HG03520 (cell line): ENCODE measurements around the gene NLRP14.

ENCODE experiments used
- ATAC-seq: cut with Tn5 transposase; IDR thresholded peaks from one replicate; pipeline ENCODE4 v1.9.1; 2021; ENCODE audit warnings: mild to moderate bottlenecking, moderate library complexity; ENCODE audit not compliant: unreplicated experiment

NLRP14 gene

GRCh38 chr11:7056828-7057513 is 36.7 kb downstream of the NLRP14 start:
- no peak for ATAC-seq

GRCh38 chr11:7057641-7058040 is 37.4 kb downstream of the NLRP14 start:
- ATAC-seq: no peak

- ATAC-seq: no peak
These were observed 40.6 kb downstream of the NLRP14 start for GRCh38 chr11:7060868-7061267.

GRCh38 chr11:7062534-7062933 is 42.3 kb downstream of the NLRP14 start:
- ATAC-seq: no peak

GRCh38 chr11:7072401-7073028 is 52.2 kb downstream of the NLRP14 start:
- ATAC-seq: no peak

GRCh38 chr11:7077101-7077500 is 56.8 kb downstream of the NLRP14 start:
- ATAC-seq: no peak

GRCh38 chr11:7079545-7080135 is 59.4 kb downstream of the NLRP14 start:
- no peak for ATAC-seq

- ATAC-seq: no peak
These were observed 60.6 kb downstream of the NLRP14 start for GRCh38 chr11:7080900-7081299.

- ATAC-seq: no peak
These were observed 61.2 kb downstream of the NLRP14 start for GRCh38 chr11:7081441-7081840.

- no peak for ATAC-seq
These were observed 68.6 kb downstream of the NLRP14 start, which contains the start of gene RBMXL2 for GRCh38 chr11:7088921-7089320. TSS of gene RBMXL2 (plus strand) at chr11:7088998. CDS start at chr11:7089121, 123 bp downstream.

GRCh38 chr11:7089328-7090251 is 69.3 kb downstream of the NLRP14 start:
- ATAC-seq: no peak

- ATAC-seq: peak; percentile 79
These were observed 78.1 kb downstream of the NLRP14 start for GRCh38 chr11:7098235-7098832.

- ATAC-seq: no peak
These were observed 95.5 kb downstream of the NLRP14 start for GRCh38 chr11:7115780-7116179.

GRCh38 chr11:7116370-7116769 is 96.1 kb downstream of the NLRP14 start:
- ATAC-seq: no peak
